Measurements from ENCODE around the gene LRRC8D.
A peak's percentile ranks its signal among the peaks of the same experiment; 100 is the strongest.

The LRRC8D gene

GRCh38 chr1:89847191-89847729, 26.4 kb downstream of the LRRC8D start:
- Histone ChIP-seq H3K79me2 (ENCODE audit: insufficient read depth, low read length) (peaks cover 90% of the 10 kb centered on the region), H3F3A (ENCODE audit: low read depth) (no peaks in the 10 kb centered on the region)

GRCh38 chr1:89850844-89851415, 30.1 kb downstream of the LRRC8D start:
- H3K27me3 ChIP-seq (ENCODE audit: insufficient read depth, low read length, poor library complexity, severe bottlenecking), result no peaks in the 10 kb centered on the region
- no peaks in the 10 kb centered on the region for H3F3A ChIP-seq (ENCODE audit: low read depth)
- no peak overlapping the region for H3K9ac ChIP-seq (ENCODE audit: low read depth, low read length, poor library complexity, severe bottlenecking)
- TF ChIP-seq CTCF (conservative IDR thresholded peaks at IDR 0.05; ENCODE audit: low read length) (no peak), EZH2phosphoT487 (IDR thresholded peaks at IDR 0.05; ENCODE audit: borderline replicate concordance) (no peak)
- H3K4me1 ChIP-seq (ENCODE audit: insufficient read depth, low read length, poor library complexity, severe bottlenecking), result peaks cover 70% of the 10 kb centered on the region
- no peak overlapping the region for H2AFZ ChIP-seq (ENCODE audit: low read length)
- H4K20me1 ChIP-seq (ENCODE audit: insufficient read depth, low read length, poor library complexity, severe bottlenecking), result peaks cover 52% of the 10 kb centered on the region
- H3K79me2 ChIP-seq (ENCODE audit: insufficient read depth, low read length), result peaks cover 97% of the 10 kb centered on the region
- no peaks in the 10 kb centered on the region for H3K9me3 ChIP-seq (ENCODE audit: insufficient read depth, low read depth, low read length)
- no peak overlapping the region for H3K4me3 ChIP-seq (ENCODE audit: low read length, poor library complexity, severe bottlenecking)
- peaks cover 35% of the 10 kb centered on the region; the same call in 1 of the 2 replicates for H3K36me3 ChIP-seq (ENCODE audit: insufficient read depth, low read length)
- peak overlapping the region; percentile 13 for H3K4me2 ChIP-seq (ENCODE audit: low read depth, low read length, poor library complexity, severe bottlenecking)
- no peaks in the 10 kb centered on the region for H3K9me2 ChIP-seq (replicated peaks; ENCODE audit: low read depth, low read length)

More at GRCh38 chr1:89847191-89847729, 26.4 kb downstream of the LRRC8D start:
- peaks cover 21% of the 10 kb centered on the region for H4K20me1 ChIP-seq (ENCODE audit: insufficient read depth, low read length, poor library complexity, severe bottlenecking)
- no peaks in the 10 kb centered on the region for H3K27me3 ChIP-seq (ENCODE audit: insufficient read depth, low read length, poor library complexity, severe bottlenecking)
- H3K36me3 ChIP-seq (ENCODE audit: insufficient read depth, low read length), result peaks cover 27% of the 10 kb centered on the region; the same call in 1 of the 2 replicates
- H3K9me3 ChIP-seq (ENCODE audit: insufficient read depth, low read depth, low read length), result no peaks in the 10 kb centered on the region
- no peak overlapping the region for H2AFZ ChIP-seq (ENCODE audit: low read length)
- no peak for TF ChIP-seq CTCF (conservative IDR thresholded peaks at IDR 0.05; ENCODE audit: low read length)
- TF ChIP-seq EZH2phosphoT487 (IDR thresholded peaks at IDR 0.05; ENCODE audit: borderline replicate concordance), result no peak
- H3K4me1 ChIP-seq (ENCODE audit: insufficient read depth, low read length, poor library complexity, severe bottlenecking), result peaks cover 54% of the 10 kb centered on the region
- H3K9ac ChIP-seq (ENCODE audit: low read depth, low read length, poor library complexity, severe bottlenecking), result peak overlapping the region; percentile 14
- peak overlapping the region; percentile 39 for H3K4me3 ChIP-seq (ENCODE audit: low read length, poor library complexity, severe bottlenecking)
- H3K4me2 ChIP-seq (ENCODE audit: low read depth, low read length, poor library complexity, severe bottlenecking), result peak overlapping the region; percentile 84
- no peaks in the 10 kb centered on the region for H3K9me2 ChIP-seq (replicated peaks; ENCODE audit: low read depth, low read length)

- peak overlapping the region; percentile 0 for H3K4me2 ChIP-seq (ENCODE audit: low read depth, low read length, poor library complexity, severe bottlenecking)
- peaks cover 30% of the 10 kb centered on the region; the same call in 1 of the 2 replicates for H3K36me3 ChIP-seq (ENCODE audit: insufficient read depth, low read length)
These were observed 33.3 kb downstream of the LRRC8D start for GRCh38 chr1:89854140-89854539.

More at GRCh38 chr1:89854140-89854539, 33.3 kb downstream of the LRRC8D start:
- no peaks in the 10 kb centered on the region for H3K9me2 ChIP-seq (replicated peaks; ENCODE audit: low read depth, low read length)
- no peaks in the 10 kb centered on the region for H3F3A ChIP-seq (ENCODE audit: low read depth)
- no peak overlapping the region for H3K9ac ChIP-seq (ENCODE audit: low read depth, low read length, poor library complexity, severe bottlenecking)
- H3K27me3 ChIP-seq (ENCODE audit: insufficient read depth, low read length, poor library complexity, severe bottlenecking), result no peaks in the 10 kb centered on the region
- H3K9me3 ChIP-seq (ENCODE audit: insufficient read depth, low read depth, low read length), result no peaks in the 10 kb centered on the region
- H4K20me1 ChIP-seq (ENCODE audit: insufficient read depth, low read length, poor library complexity, severe bottlenecking), result peaks cover 63% of the 10 kb centered on the region
- no peak overlapping the region for H2AFZ ChIP-seq (ENCODE audit: low read length)
- no peak overlapping the region for H3K4me3 ChIP-seq (ENCODE audit: low read length, poor library complexity, severe bottlenecking)
- peaks cover 54% of the 10 kb centered on the region for H3K4me1 ChIP-seq (ENCODE audit: insufficient read depth, low read length, poor library complexity, severe bottlenecking)
- peaks cover 92% of the 10 kb centered on the region for H3K79me2 ChIP-seq (ENCODE audit: insufficient read depth, low read length)
- TF ChIP-seq CTCF (conservative IDR thresholded peaks at IDR 0.05; ENCODE audit: low read length) (no peak), EZH2phosphoT487 (IDR thresholded peaks at IDR 0.05; ENCODE audit: borderline replicate concordance) (no peak)
